Mucosa of rectum (tissue), 2 donors: ENCODE data around the gene GIMD1.

Source experiments
- H3K27ac ChIP-seq, 2 donors: one replicate each; pipeline ENCODE4 v1.7.0; 2013; ENCODE audit warnings: inconsistent platforms in 2 of 2, low read depth in 2 of 2, low read length in 2 of 2
- H3K27me3 ChIP-seq, 2 donors: one replicate each; pipeline ENCODE4 v1.7.0; 2013; ENCODE audit warnings: low read length in 2 of 2; ENCODE audit not compliant: control insufficient read depth in 2 of 2, insufficient read depth in 2 of 2
- H3K36me3 ChIP-seq, 2 donors: one replicate each; pipeline ENCODE4 v1.7.0; 2013; ENCODE audit warnings: low read length in 2 of 2; ENCODE audit not compliant: control insufficient read depth in 2 of 2, insufficient read depth in 2 of 2
- H3K4me1 ChIP-seq, 2 donors: one replicate each; pipeline ENCODE4 v1.7.0; 2013; ENCODE audit warnings: low read length in 2 of 2, mild to moderate bottlenecking in 1 of 2; ENCODE audit not compliant: control insufficient read depth in 2 of 2, insufficient read depth in 2 of 2
- H3K4me3 ChIP-seq, 2 donors: one replicate each; pipeline ENCODE4 v1.7.0; 2013; ENCODE audit warnings: low read length in 2 of 2
- H3K9ac ChIP-seq, 2 donors: one replicate each; pipeline ENCODE4 v1.7.0; 2013; ENCODE audit warnings: low read length in 2 of 2, low read depth in 1 of 2, mild to moderate bottlenecking in 1 of 2
- H3K9me3 ChIP-seq, 2 donors: one replicate each; pipeline ENCODE4 v1.7.0; 2013; ENCODE audit warnings: low read length in 2 of 2; ENCODE audit not compliant: control insufficient read depth in 2 of 2
- donor health status: healthy.
- donor health status: Normal muscosa, but diverticular disease.

GIMD1 gene

GRCh38 chr4:106373026-106373425 lies 4.4 kb upstream of the GIMD1 start:
- Histone ChIP-seq H3K27me3 (no peaks in the 10 kb centered on the region), H3K4me3 (no peak overlapping the region), H3K9ac (no peak overlapping the region), H3K4me1 (no peaks in the 10 kb centered on the region), H3K9me3 (no peaks in the 10 kb centered on the region), H3K27ac (no peak overlapping the region), H3K36me3 (no peaks in the 10 kb centered on the region)

DNA sequence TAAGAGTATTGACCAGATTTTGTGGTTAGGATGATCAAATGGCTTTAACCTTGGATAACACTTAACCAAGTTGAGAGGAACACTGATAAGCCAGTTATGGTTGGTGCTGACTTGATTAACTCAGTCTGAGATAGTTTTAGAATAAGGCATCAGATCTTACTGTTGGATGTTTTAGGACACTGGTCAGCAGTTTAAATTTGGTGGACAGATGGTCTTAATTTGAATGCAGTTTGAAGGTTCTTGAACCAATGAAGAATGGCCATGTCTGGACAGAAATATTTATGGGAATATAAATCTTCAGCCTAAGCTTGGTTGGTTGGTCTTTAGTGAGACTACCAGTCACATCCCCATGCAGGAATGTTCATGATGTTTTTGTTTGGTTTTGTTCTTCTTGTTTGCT lies 2.6 kb upstream of the GIMD1 start:
- H3K27me3 ChIP-seq, result no peaks in the 10 kb centered on the region
- H3K9me3 ChIP-seq, result no peaks in the 10 kb centered on the region
- no peak overlapping the region for H3K27ac ChIP-seq
- H3K9ac ChIP-seq, result no peak overlapping the region
- no peak overlapping the region for H3K4me3 ChIP-seq
- no peaks in the 10 kb centered on the region for H3K36me3 ChIP-seq
- no peaks in the 10 kb centered on the region for H3K4me1 ChIP-seq

GRCh38 chr4:106370214-106370613 lies 1.6 kb upstream of the GIMD1 start:
- H3K9me3 ChIP-seq, result no peaks in the 10 kb centered on the region
- H3K27me3 ChIP-seq, result no peaks in the 10 kb centered on the region
- no peak overlapping the region for H3K4me3 ChIP-seq
- no peaks in the 10 kb centered on the region for H3K36me3 ChIP-seq
- no peaks in the 10 kb centered on the region for H3K4me1 ChIP-seq
- no peak overlapping the region for H3K27ac ChIP-seq
- H3K9ac ChIP-seq, result no peak overlapping the region

- Histone ChIP-seq H3K9ac (no peak overlapping the region), H3K27ac (no peak overlapping the region), H3K27me3 (no peaks in the 10 kb centered on the region), H3K9me3 (no peaks in the 10 kb centered on the region), H3K36me3 (no peaks in the 10 kb centered on the region), H3K4me1 (no peaks in the 10 kb centered on the region), H3K4me3 (no peak overlapping the region)
Measured at GRCh38 chr4:106369456-106370060, 980 bp upstream of the GIMD1 start.

GRCh38 chr4:106367072-106367471 lies 1.5 kb downstream of the GIMD1 start:
- Histone ChIP-seq H3K27ac (no peak overlapping the region), H3K36me3 (no peaks in the 10 kb centered on the region), H3K9me3 (no peaks in the 10 kb centered on the region), H3K9ac (no peak overlapping the region), H3K4me3 (no peak overlapping the region), H3K27me3 (no peaks in the 10 kb centered on the region), H3K4me1 (no peaks in the 10 kb centered on the region)

DNA sequence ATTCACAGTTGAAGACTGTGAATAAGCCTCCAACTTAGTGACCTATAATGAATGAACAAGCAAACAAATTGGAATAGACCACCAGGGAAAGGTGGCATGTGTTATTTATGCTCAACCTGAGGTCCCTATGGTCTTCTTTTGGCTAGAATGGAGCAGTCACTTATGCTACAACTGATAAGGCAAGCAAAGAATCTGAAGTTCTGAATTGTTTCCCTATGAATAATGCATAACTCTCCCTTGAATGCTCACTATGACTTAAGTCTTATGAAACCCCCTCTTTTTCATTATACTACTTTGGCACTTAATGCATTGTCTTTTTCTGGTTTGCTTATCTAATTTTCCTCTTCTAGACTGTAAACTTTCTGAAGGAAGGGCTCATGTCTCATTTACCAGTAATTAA lies 2.6 kb downstream of the GIMD1 start:
- no peak overlapping the region for H3K27ac ChIP-seq
- no peaks in the 10 kb centered on the region for H3K9me3 ChIP-seq
- no peaks in the 10 kb centered on the region for H3K27me3 ChIP-seq
- no peak overlapping the region for H3K9ac ChIP-seq
- H3K4me3 ChIP-seq, result no peak overlapping the region
- H3K4me1 ChIP-seq, result no peaks in the 10 kb centered on the region
- H3K36me3 ChIP-seq, result no peaks in the 10 kb centered on the region

DNA sequence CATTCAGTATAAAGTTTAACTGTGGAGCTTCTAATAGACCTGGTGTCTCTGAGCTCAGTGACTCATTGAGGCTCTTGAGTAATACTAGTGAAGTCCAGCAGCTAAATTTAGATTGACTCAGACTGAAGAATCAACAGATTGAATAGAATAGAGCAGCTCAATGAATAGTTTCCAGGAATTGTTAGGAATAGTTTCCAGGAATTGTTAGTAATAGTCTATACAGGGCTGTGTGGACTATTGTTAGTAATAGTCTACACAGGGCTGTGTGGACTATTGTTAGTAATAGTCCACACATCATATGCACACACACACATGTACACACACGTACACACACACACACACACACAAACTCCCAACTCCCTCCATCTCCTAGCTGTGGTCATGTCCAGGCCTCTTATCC lies 3.0 kb downstream of the GIMD1 start:
- no peak overlapping the region for H3K9ac ChIP-seq
- H3K36me3 ChIP-seq, result no peaks in the 10 kb centered on the region
- H3K27me3 ChIP-seq, result no peaks in the 10 kb centered on the region
- H3K4me1 ChIP-seq, result no peaks in the 10 kb centered on the region
- no peak overlapping the region for H3K27ac ChIP-seq
- no peaks in the 10 kb centered on the region for H3K9me3 ChIP-seq
- no peak overlapping the region for H3K4me3 ChIP-seq

GRCh38 chr4:106364282-106364681 lies 4.3 kb downstream of the GIMD1 start:
- H3K27ac ChIP-seq, result no peak overlapping the region
- no peaks in the 10 kb centered on the region for H3K36me3 ChIP-seq
- no peaks in the 10 kb centered on the region for H3K27me3 ChIP-seq
- H3K4me3 ChIP-seq, result no peak overlapping the region
- H3K4me1 ChIP-seq, result no peaks in the 10 kb centered on the region
- no peaks in the 10 kb centered on the region for H3K9me3 ChIP-seq
- no peak overlapping the region for H3K9ac ChIP-seq

GRCh38 chr4:106362086-106362825 lies 6.3 kb downstream of the GIMD1 start:
- Histone ChIP-seq H3K36me3 (no peaks in the 10 kb centered on the region), H3K4me3 (no peak overlapping the region), H3K27ac (no peak overlapping the region), H3K27me3 (no peaks in the 10 kb centered on the region), H3K4me1 (no peaks in the 10 kb centered on the region), H3K9ac (no peak overlapping the region), H3K9me3 (no peaks in the 10 kb centered on the region)

DNA sequence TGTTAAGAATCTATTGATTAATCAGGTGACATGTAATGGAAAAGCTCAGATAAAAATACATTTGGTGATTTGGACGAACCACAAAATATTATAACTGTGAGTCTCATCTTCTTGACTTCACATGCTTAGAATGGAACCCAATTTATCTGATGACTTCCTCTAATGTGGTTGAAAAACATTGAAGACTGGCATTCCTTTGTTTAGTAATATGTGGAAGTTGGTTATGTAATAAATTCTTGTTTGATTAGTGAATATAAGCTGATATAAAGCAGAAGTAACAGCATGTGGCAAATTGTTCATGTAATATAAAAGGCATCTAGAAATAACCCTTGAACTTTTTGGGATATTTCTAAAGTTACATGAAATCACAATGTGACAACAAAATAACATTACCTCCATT lies 9.7 kb downstream of the GIMD1 start:
- no peak overlapping the region for H3K4me3 ChIP-seq

More for the DNA sequence above, 9.7 kb downstream of the GIMD1 start:
- H3K36me3 ChIP-seq, result no peaks in the 10 kb centered on the region
- no peak overlapping the region for H3K27ac ChIP-seq
- no peaks in the 10 kb centered on the region for H3K4me1 ChIP-seq
- H3K27me3 ChIP-seq, result no peaks in the 10 kb centered on the region
- no peaks in the 10 kb centered on the region for H3K9me3 ChIP-seq
- H3K9ac ChIP-seq, result no peak overlapping the region
